Activated CD4-positive, alpha-beta T cell treated with anti-CD3 and anti-CD28 coated beads, Interleukin-2, Interleukin-4, amounts not matched to agents 100 ng/mL and 50 ng/mL, durations not matched to agents 16 hours and 8 hours (primary cell): Measurements from ENCODE around the gene KIF22.
"Not testable (repeated sequence)": the region's sequence is repeated elsewhere in the genome, so short reads cannot be mapped to it uniquely, and the experiment has no call there.

Experiments
- DNase-seq: peaks from one replicate; pipeline ENCODE4 v3.0.0-alpha.2; 2020; ENCODE audit warnings: low spot score

Gene KIF22

DNA sequence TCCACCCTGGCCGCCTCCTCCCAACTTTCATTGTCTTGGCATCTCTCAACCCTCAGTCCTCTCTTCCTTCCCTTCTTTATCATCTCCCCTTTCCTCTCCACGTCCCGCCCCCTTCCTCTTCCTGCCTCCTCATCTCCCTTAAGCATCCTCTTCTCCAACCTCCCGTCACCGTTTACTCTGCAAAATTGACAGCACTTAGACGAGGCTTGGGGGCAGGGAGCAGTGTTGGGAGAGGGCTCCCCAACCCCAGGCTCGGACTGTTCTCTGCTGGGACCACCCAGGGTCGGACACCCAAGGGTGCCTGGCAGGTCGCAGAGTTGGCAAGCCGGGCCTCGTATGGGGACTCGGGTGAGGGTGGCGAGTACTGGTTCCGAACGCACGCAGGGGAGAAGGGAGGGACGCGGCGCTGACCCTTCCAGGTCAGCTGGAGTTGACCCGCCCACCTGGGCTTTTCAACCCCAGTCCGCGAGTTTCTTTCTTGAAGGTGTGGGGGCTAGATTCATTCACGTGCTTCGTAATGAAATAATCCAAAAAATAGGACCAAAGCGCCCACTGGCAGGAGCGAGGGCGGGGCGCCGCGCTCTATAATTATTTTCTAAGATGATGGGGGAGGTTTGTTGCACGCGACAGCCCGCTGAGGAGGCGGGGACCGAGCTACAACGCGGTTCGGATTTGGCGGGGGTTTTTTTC lies 24.6 kb downstream of the KIF22 start:
- no peak for DNase-seq

GRCh38 chr16:29815793-29816693 lies 25.5 kb downstream of the KIF22 start, which contains the start of gene PAGR1:
Gene PAGR1 (plus strand): TSS chr16:29816152. CDS start chr16:29816526, 374 bp downstream.
- DNase-seq = peak; percentile 99

GRCh38 chr16:29816694-29817441 lies 26.3 kb downstream of the KIF22 start:
- peak; percentile 68 for DNase-seq

- DNase-seq = no peak
These were observed 27.5 kb downstream of the KIF22 start for GRCh38 chr16:29818082-29818481.

DNA sequence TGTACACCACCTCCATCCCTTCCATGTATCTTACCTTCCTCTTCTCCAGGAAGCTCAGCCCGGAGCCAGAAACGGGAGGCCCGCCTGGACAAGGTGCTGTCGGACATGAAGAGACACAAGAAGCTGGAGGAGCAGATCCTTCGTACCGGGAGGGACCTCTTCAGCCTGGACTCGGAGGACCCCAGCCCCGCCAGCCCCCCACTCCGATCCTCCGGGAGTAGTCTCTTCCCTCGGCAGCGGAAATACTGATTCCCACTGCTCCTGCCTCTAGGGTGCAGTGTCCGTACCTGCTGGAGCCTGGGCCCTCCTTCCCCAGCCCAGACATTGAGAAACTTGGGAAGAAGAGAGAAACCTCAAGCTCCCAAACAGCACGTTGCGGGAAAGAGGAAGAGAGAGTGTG lies 29.0 kb downstream of the KIF22 start:
- no peak for DNase-seq

DNA sequence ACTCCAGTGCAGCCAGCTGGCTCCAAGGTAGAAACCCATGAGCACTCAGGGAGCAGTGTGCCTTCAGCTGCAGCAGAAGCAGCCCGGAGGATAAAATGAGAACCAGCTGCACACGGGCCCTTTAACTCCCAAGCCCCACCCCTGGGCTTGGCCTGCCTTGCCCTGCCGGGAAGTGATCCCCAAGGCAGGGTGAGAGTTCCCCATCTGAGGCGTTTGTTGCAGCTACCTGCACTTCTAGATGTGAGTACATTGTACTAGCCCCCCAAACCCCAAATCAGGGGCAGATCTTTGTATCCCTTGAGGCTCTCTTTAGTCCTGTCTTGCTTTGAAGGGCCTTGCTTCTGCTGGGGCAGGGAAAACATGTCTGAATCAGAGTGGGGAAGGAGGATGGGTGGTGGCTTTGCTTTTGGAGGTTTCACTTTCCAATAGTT lies 29.7 kb downstream of the KIF22 start, which contains the start of gene MVP:
MVP (plus strand) TSS at position 192 of the 431 bp plus-strand sequence. CDS start 10,088 bp downstream, outside the sequence.
- DNase-seq = peak; percentile 62

DNA sequence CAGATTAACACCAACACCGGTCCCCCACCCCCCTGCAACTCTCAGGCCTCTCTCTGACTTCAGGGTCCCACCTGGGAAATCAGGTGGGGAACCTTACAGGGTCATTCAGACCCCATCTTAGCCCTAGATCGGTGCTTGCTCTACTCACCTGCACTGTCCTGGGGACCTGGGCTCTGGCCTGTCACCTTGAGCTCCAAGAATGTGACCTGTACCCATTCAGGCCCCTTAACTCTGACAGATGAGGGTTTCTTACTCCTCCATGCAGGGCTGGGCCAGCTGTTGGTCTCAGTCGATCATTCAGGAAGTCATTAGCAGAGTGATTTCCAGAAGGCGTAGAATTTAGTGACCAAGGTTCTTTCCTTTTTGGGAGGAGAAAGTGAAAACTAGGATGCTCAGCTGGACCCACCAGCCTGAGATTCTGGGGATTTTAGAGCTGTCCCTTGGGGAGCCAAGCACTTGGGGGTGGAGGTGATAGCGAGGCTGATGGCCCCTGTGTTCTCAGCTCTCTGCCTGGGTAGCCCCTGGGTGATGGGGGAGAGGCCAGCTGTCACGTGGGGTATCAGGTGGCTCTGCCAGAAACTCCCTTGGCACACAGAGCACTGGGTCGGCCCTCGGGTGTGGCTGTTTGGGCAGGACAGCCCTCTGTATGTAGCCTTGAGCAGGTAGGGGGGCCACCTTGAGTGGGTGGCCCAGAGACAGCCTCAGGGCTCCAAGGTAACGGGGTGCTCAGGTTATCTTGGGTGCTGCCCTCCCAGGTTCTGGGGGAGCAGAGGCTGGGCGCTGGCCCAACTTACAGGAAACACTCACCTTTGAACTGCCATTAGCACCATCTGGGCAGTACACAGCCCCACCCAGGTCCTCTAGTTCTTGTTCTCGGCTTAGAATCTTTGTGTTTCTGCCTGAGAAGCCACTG lies 30.4 kb downstream of the KIF22 start:
- DNase-seq = peak; percentile 54

DNA sequence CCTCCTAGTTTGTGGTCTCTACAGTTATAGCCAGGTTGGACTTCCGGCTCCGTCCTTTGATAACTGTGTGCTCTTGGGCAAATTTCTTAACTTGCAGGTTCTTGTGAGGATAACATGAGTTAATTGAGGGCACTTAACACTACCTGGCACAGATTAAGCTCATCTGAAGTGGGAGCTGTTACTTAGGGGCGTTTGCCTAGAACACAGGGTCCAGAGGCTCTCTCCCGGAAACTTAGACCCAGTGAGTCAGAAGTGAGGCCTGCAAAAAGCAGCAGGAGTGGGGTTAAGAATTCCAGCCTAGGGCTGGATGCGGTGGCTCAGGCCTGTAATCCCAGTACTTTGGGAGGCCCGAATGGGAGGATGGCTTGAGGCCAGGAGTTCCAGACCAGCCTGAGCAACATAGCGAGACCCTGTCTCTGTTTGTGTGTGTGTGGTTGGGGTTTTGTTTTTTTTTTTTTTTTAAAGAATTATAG lies 31.1 kb downstream of the KIF22 start:
- no peak for DNase-seq

GRCh38 chr16:29824589-29825144 lies 34.1 kb downstream of the KIF22 start:
- no peak for DNase-seq

DNA sequence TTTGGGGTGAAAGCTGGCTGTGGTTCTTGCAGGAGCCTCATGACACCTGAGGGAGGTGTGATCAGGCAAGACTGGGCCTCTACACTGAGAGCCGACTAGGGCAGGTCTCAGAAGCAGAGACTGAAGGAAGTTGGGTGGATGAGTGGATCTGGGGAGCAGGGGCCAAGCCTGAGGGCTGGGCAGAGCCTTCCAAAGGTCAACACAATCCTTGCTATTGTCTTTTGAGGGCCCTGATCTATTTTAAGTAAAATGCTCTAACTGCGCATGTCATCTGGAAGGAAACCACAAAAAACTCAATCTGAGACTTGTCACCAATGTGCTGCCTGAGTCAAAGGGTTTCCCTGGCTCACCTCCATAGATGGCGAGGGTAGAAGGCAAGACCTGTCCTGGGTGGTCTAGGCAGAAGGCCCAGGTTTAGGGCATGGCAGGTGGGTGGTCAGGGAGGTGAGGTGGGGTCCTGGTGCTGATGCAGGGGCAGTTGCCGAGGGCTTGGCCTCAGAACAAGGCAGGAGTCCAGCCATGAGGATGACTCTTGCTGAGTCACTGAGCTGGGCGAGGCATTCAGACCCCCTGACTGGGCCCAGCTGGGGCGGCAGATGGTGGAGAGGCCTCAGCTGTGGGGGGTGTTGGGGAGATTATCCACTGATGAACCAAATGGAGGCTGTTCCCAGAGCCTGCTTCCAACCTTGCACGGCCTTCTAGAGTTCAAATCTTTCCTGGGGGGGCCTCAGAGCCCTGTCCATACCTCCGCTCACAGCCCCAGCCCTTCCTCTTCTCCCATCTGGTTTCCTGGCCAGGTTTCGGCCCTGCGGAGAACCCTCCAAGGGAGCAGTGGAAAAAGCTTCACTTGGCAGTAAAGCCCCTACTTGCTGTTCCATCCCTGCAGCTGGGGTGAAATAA lies 34.8 kb downstream of the KIF22 start:
- peak; percentile 86 for DNase-seq

GRCh38 chr16:29826342-29826695 lies 35.8 kb downstream of the KIF22 start:
- DNase-seq = no peak

DNA sequence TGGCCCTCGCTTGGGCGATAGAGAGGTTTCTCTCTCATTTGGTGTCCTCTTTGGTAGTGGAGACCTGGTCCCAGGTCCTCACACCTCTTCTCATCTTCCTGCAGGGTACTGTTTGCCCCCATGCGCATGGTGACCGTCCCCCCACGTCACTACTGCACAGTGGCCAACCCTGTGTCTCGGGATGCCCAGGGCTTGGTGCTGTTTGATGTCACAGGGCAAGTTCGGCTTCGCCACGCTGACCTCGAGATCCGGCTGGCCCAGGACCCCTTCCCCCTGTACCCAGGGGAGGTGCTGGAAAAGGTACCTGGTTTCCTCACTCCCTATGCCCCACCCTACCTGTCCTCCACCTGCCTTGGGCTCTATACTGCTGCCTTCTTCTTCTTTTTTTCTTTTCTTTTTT lies 40.2 kb downstream of the KIF22 start:
- no peak for DNase-seq

DNA sequence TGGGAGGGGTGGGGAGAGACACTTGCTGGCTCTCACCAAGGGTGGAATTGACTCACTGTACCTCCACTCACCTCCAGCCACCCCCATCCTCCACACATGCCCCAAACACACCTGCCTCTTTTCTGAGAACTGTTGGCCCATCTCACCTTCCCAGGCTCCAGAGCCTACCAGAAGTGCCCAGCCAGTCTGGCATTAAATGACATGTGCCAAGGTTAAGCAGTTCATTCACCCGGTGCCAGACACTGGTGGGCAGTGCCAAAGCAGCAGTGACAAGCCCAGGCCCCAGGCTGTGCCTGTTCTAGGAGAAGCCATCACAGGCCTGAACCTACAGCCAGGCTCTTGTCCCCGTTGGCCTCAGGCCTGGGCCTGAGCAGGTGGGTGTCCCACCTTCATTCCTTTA lies 40.9 kb downstream of the KIF22 start:
- no peak for DNase-seq

DNA sequence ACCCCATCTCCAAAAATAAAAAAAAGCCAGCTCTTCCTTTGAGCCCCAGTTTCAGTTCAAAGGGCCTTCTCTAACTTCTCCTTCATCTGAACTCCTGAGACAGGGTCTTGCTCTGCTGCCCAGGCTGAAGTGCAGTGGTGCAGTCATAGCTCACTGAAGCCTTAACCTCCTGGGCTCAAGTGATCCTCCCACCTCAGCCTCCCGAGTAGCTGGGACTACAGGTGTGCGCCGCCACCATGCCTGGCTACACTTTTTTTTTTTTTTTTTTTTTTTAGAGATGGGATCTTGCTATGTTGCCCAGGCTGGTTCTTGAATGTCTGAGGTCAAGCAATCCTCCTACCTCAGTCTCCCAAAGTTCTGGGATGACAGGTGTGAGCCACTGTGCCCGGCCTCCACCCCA lies 42.7 kb downstream of the KIF22 start:
- DNase-seq = not testable (repeated sequence)

DNA sequence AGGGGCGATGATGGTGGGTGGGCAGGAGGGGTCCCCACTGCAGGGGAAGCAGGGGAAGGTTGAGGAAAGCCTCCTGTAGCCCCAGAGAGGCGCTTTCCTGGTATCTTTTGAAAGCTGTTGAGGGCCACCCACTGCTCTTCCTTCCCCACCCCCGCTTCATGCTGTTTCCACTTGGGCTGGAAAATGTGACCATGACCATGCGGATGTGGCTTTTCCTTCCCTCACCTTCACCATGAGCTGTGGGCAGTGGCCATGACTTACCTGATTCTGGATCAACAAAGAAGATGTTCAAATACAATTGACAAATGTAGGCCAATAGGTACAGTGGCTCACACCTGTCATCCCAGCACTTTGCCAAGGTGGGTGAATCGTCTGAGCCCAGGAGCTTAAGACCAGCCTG lies 43.5 kb downstream of the KIF22 start:
- DNase-seq = no peak

GRCh38 chr16:29835926-29836325 lies 45.4 kb downstream of the KIF22 start:
- no peak for DNase-seq

DNA sequence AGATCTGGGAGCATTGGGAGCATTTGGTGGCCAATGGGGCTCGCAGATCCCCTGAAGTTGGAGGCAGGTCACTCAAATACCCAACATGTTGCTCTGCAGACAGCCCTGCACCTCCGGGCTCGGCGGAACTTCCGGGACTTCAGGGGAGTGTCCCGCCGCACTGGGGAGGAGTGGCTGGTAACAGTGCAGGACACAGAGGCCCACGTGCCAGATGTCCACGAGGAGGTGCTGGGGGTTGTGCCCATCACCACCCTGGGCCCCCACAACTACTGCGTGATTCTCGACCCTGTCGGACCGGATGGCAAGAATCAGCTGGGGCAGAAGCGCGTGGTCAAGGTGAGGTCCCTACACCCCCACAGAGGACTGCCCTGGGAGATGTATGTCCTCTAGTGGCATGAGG lies 46.1 kb downstream of the KIF22 start:
- no peak for DNase-seq

- no peak for DNase-seq
These were observed 47.3 kb downstream of the KIF22 start for GRCh38 chr16:29837841-29838240.

GRCh38 chr16:29839822-29840221 lies 49.3 kb downstream of the KIF22 start:
- DNase-seq = no peak

GRCh38 chr16:29840240-29840639 lies 49.7 kb downstream of the KIF22 start:
- no peak for DNase-seq
